GM12878 (cell line): ENCODE measurements around the gene PITPNC1. TPM values are rescaled to one million over a fixed set of nuclear protein-coding genes. Genes with fewer than 3 reads are reported as not detected.

Source experiments
- ATAC-seq: fragments of 200-7000 bp; cut with Tn5 transposase; 3 replicates; pipeline ENCODE4 v1.9.1; 2020; ENCODE audit warnings: mild to moderate bottlenecking, moderate library complexity
- BruUV-seq: library from RNA; stranded (reverse); fragments of 400-500 nt; replicated peaks from 2 replicates; lab custom pipeline; 2021; lab: Mats Ljungman, UMichigan
- CTCF ChIA-PET: fragments of 300-600 bp; sonication (Branson Sonifier 250); formaldehyde crosslinking; extraction: SDS; loops from one replicate; lab custom pipeline; 2021; ENCODE audit warnings: inconsistent platforms; lab: Yijun Ruan, JAX
- POLR2A ChIA-PET: fragments of 350-600 bp; formaldehyde crosslinking; extraction: SDS; loops from one replicate; lab custom pipeline; 2021; ENCODE audit warnings: inconsistent platforms; lab: Charles Lee
- RAD21 ChIA-PET: fragments of 300-600 bp; sonication (Branson Sonifier 250); formaldehyde crosslinking; loops from one replicate; lab custom pipeline; 2023; ENCODE audit warnings: antibody characterized with exemption; ENCODE audit not compliant: unreplicated experiment; lab: Charles Lee
- SMC1A ChIA-PET: fragments of 300-600 bp; sonication (Branson Sonifier 250); formaldehyde crosslinking; loops from one replicate; lab custom pipeline; 2023; ENCODE audit not compliant: unreplicated experiment, uncharacterized antibody; lab: Charles Lee
- DNase-seq: peaks from one replicate; pipeline ENCODE4 v3.0.0-alpha.2; 2011; ENCODE audit warnings: low read depth, low spot score
- FAIRE-seq: peaks from 3 replicates; lab custom pipeline; 2011; peaks lifted over from hg19 to GRCh38; lab: Jason Lieb, UNC
- H2AFZ ChIP-seq: 2 replicates; pipeline ENCODE4 v1.6.0; 2011; ENCODE audit warnings: low read depth, low read length, control low read depth; ENCODE audit not compliant: control insufficient read depth
- H3K27ac ChIP-seq: 2 replicates; pipeline ENCODE4 v1.5.1; 2011; ENCODE audit warnings: control low read depth; ENCODE audit not compliant: control insufficient read depth, insufficient read depth
- H3K27me3 ChIP-seq, 2 experiments: replicated peaks in 1 of 2; 2 replicates each; pipeline versions ENCODE4 v1.6.0 to v1.6.1; 2011; ENCODE audit warnings: low read length in 1 of 2; ENCODE audit not compliant: control insufficient read depth in 2 of 2, insufficient read depth in 2 of 2
- H3K36me3 ChIP-seq, 2 experiments: 2 replicates each; pipeline ENCODE4 v1.5.1; 2011; ENCODE audit warnings: low read length in 1 of 2; ENCODE audit not compliant: control insufficient read depth in 2 of 2, insufficient read depth in 2 of 2
- H3K4me1 ChIP-seq: 2 replicates; pipeline ENCODE4 v1.6.1; 2011; ENCODE audit warnings: mild to moderate bottlenecking, low read length, moderate library complexity, mixed read lengths; ENCODE audit not compliant: control insufficient read depth, insufficient read depth
- H3K4me2 ChIP-seq: 2 replicates; pipeline ENCODE4 v1.6.0; 2011; ENCODE audit warnings: control low read depth; ENCODE audit not compliant: control insufficient read depth, insufficient read depth
- H3K4me3 ChIP-seq: fragments of 200-600 bp; sonication (generic); 2 replicates; pipeline ENCODE4 v1.5.1; 2016
- H3K79me2 ChIP-seq: 2 replicates; pipeline ENCODE4 v1.6.0; 2011; ENCODE audit warnings: low read length; ENCODE audit not compliant: control insufficient read depth, insufficient read depth
- H3K9ac ChIP-seq: 2 replicates; pipeline ENCODE4 v1.8.0; 2011; ENCODE audit warnings: low read length, control low read depth, mixed read lengths; ENCODE audit not compliant: control insufficient read depth, insufficient read depth
- H3K9me3 ChIP-seq: replicated peaks from 3 replicates; pipeline ENCODE4 v1.5.1; 2011; ENCODE audit warnings: mild to moderate bottlenecking, low read length; ENCODE audit not compliant: control insufficient read depth, insufficient read depth
- H4K20me1 ChIP-seq: 2 replicates; pipeline ENCODE4 v1.6.0; 2011; ENCODE audit not compliant: control insufficient read depth, insufficient read depth
- ASH2L ChIP-seq: fragments of 300-600, 200-600 bp; sonication (generic); IDR thresholded peaks from 2 replicates; pipeline ENCODE4 v1.6.1; 2017; ENCODE audit warnings: low read depth, mild to moderate bottlenecking, borderline replicate concordance
- MTA3 ChIP-seq: IDR thresholded peaks from 2 replicates; pipeline ENCODE4 v1.6.1; 2012; ENCODE audit warnings: low read length, inconsistent platforms, borderline replicate concordance
- RUNX3 ChIP-seq: IDR thresholded peaks from 2 replicates; pipeline ENCODE4 v1.6.1; 2012; ENCODE audit warnings: low read length, inconsistent platforms
- USF1 ChIP-seq: IDR thresholded peaks from 2 replicates; pipeline ENCODE4 v1.6.1; 2011; ENCODE audit warnings: borderline replicate concordance, low read depth, mild to moderate bottlenecking, moderate library complexity, mixed read lengths, low read length; ENCODE audit not compliant: insufficient read depth; ENCODE audit errors: extremely low read length
- YY1 ChIP-seq: IDR thresholded peaks from 2 replicates; pipeline ENCODE4 v1.6.1; 2011; ENCODE audit warnings: low read depth, mild to moderate bottlenecking, low read length
- ZZZ3 ChIP-seq: IDR thresholded peaks from 2 replicates; pipeline ENCODE4 v1.6.1; 2011; ENCODE audit warnings: low read depth; ENCODE audit not compliant: control insufficient read depth, insufficient read length
- WGBS: methylation state at CpG from one replicate; pipeline ENCODE4 v1.1.6; 2016; ENCODE audit warnings: low lambda C conversion rate; ENCODE audit not compliant: insufficient replicate concordance, insufficient coverage; ENCODE audit errors: missing lambda C conversion rate; 5-methylcytosine and 5-hydroxymethylcytosine counted together
- in situ Hi-C: fragments of 300-500 bp; cut with MboI; formaldehyde crosslinking; loops from 9 replicates; pipeline ENCODE4 v1.14.3; 2018; ENCODE audit warnings: mixed read lengths
- intact Hi-C: fragments of 100-400 bp; cut with micrococcal nuclease; formaldehyde crosslinking; loops from one replicate; pipeline ENCODE4 v1.14.2; 2022; ENCODE audit not compliant: unreplicated experiment
- polyA plus RNA-seq, 11 experiments: library from polyadenylated mRNA; depleted of rRNA in 4 of 11; unstranded in 6 of 11; stranded (reverse) in 5 of 11; fragments of >200 nt; fragmentation: Nextera tagmentation in 4 of 11; fragmentation: Illumina TruSeq in 1 of 11; extraction: Ambion mirVana in 4 of 11; extraction: Trizol in 1 of 11; gene quantifications; 1 replicate in 1 of 11; 2 replicates in 10 of 11; pipeline versions ENCODE4 v1.2.1 to v1.2.3, GENCODE V29; 2011 to 2016; ENCODE audit warnings: inconsistent platforms in 2 of 11, missing spikeins in 2 of 11, low read depth in 1 of 11
- total RNA-seq, 4 experiments: library from RNA; depleted of rRNA in 3 of 4; stranded (reverse); fragments of >200 nt in 3 of 4; fragmentation: Illumina TruSeq in 1 of 4; extraction: Trizol in 1 of 4; gene quantifications; 2 replicates each; pipeline versions ENCODE4 v1.2.1 to v1.2.3, GENCODE V29; 2013 to 2021
- TF ChIP-seq, protein P1 (sequence below): IDR thresholded peaks from 2 replicates; pipeline ENCODE4 v1.6.1; 2012; ENCODE audit warnings: low read depth, low read length, improper control_type of control experiment

Gene PITPNC1
- total and polyA plus RNA-seq, 10 of the 15 experiments (the other 5 are each of a cell fraction or from before 2014, with no cell fraction given): 12.2 to 62.4 (median 47.3) TPM

- in situ Hi-C loops: loop anchor here (5.0 kb wide), 3 partner anchors 226 to 311 kb away; no protein-coding TSS in a partner anchor
- H3K4me2 ChIP-seq: peak overlapping the region; percentile 99
- H3K4me1 ChIP-seq: no peaks in the 10 kb centered on the region; the same call in 1 of the 2 replicates
- H4K20me1 ChIP-seq: no peaks in the 10 kb centered on the region
- H3K27ac ChIP-seq: peak overlapping the region; percentile 87
- CTCF ChIA-PET: interaction anchor here (0.6 to 19.8 kb wide), 24 partner anchors 8 to 473 kb away, joined by 3 to 291 read pairs (median 8); partner anchors contain the start of genes NOL11 and PSMD12
- H3K36me3 ChIP-seq: no peaks in the 10 kb centered on the region
- 43% methylated on average over 6 of the region's 6 CpGs for WGBS
- RAD21 ChIA-PET: interaction anchor here (0.6 to 8.2 kb wide), 13 partner anchors 71 to 805 kb away, joined by 3 to 74 read pairs (median 4); no protein-coding TSS in a partner anchor
- TF ChIP-seq, protein P1, sequence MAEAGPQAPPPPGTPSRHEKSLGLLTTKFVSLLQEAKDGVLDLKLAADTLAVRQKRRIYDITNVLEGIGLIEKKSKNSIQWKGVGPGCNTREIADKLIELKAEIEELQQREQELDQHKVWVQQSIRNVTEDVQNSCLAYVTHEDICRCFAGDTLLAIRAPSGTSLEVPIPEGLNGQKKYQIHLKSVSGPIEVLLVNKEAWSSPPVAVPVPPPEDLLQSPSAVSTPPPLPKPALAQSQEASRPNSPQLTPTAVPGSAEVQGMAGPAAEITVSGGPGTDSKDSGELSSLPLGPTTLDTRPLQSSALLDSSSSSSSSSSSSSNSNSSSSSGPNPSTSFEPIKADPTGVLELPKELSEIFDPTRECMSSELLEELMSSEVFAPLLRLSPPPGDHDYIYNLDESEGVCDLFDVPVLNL: no peak
- no peak for TF ChIP-seq USF1
- TF ChIP-seq ASH2L: no peak
- TF ChIP-seq ZZZ3: no peak
- peak; percentile 19; the same call in 1 of the 2 replicates for TF ChIP-seq RUNX3
- TF ChIP-seq YY1: no peak
- no peak for TF ChIP-seq MTA3
- TF ChIP-seq, all 136 proteins: peak for 1
- Histone ChIP-seq H3K9me3 (no peaks in the 10 kb centered on the region), H3K9ac (peak overlapping the region; percentile 85), H2AFZ (peak overlapping the region; percentile 81), H3K79me2 (peaks cover 41% of the 10 kb centered on the region), H3K27me3 (no peaks in the 10 kb centered on the region), H3K4me3 (peak overlapping the region; percentile 88)
- BruUV-seq: no TSS peak
- DNase-seq (no peak), FAIRE-seq (peak; percentile 23), ATAC-seq (no peak)
- SMC1A ChIA-PET: interaction anchor here (1.0 to 6.0 kb wide), 18 partner anchors 10 to 342 kb away, joined by 3 to 58 read pairs (median 8); partner anchors contain the start of genes NOL11 and PSMD12
- POLR2A ChIA-PET: interaction anchor here (0.6 to 1.7 kb wide), 9 partner anchors 9 to 387 kb away, joined by 3 to 7 read pairs (median 4); partner anchors contain the start of gene PSMD12
- intact Hi-C loops: loop anchor here (5.0 to 10.0 kb wide), 5 partner anchors 186 to 662 kb away; partner anchors contain the start of gene NOL11
Measured at GRCh38 chr17:67376415-67376736, 705 bp upstream of the PITPNC1 start.
